ENCODE results near the gene MAP3K5. TPM values are rescaled to one million over a fixed set of nuclear protein-coding genes. Genes with fewer than 3 reads are reported as not detected.
"Not testable (repeated sequence)": the region's sequence is repeated elsewhere in the genome, so short reads cannot be mapped to it uniquely, and the experiment has no call there.

Gene MAP3K5
- total and polyA plus RNA-seq, 4 experiments from 2014 or later, result 7.3 to 31.7 (median 28.8) TPM

DNA sequence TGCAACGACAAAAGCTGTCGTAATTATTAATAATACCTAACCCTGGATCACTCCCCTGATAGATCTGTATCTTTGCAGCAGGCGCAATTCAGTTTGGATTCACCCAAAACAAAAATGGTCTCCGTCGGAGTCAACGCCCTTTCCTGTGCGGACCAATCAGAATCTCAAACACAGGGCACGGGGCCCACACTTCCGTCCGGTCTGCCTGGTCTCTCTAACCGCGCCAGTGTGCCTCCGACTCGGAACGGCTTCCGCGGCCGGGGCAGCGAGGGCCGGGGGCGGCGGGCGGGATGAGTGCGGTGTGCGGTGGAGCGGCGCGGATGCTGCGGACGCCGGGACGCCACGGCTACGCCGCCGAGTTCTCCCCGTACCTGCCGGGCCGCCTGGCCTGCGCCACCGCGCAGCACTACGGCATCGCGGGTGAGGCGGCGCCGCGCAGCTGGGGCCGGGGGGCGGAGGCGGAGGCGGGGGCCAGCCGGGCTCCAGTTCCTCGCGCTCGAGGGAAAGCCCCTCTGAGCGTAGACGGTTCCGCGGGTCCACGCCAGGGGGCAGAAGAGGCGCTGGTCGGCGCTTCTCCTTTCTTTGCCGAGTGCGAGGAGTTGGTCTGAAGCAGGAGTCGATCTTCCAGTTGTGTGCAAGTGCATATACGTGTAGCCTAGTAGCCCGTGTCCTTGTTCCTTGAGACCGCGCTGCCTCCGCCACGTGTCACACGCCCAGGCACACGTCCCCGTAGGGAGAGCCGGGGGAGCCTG lies 30.3 kb upstream of the MAP3K5 start, which contains the start of gene PEX7:
Gene PEX7 (plus strand): TSS at position 217 of the 752 bp plus-strand sequence. CDS start 74 bp downstream, at position 291.
- H3K27ac Mint-ChIP-seq, result peak within 1 kb of the TSS; percentile 94 to 99 (median 97)
- DNase-seq, result peak; percentile 90 to 94 (median 93)
- H3K9me3 Mint-ChIP-seq, result peaks cover 0 to 2% (median 0%) of the 10 kb centered on the region in 8 donors
- ChIA-PET POLR2A (ENCODE audit: partially characterized antibody) (interaction anchor here (0.7 to 3.2 kb wide), 12 partner anchors 20 to 1720 kb away, joined by 3 to 38 read pairs (median 4); partner anchors contain the start of genes BCLAF1 and MAP3K5), CTCF (ENCODE audit: partially characterized antibody) (interaction anchor here (1.0 to 4.1 kb wide), 3 partner anchors 29 to 178 kb away, joined by 3 to 34 read pairs (median 19); partner anchors contain the start of gene MAP3K5)
- peaks cover 24% of the 10 kb centered on the region in 2 donors for H3K36me3 Mint-ChIP-seq
- H3K27ac ChIP-seq (ENCODE audit: low read depth, low read length), result peak within 1 kb of the TSS; percentile 87
- peaks cover 13 to 46% (median 22%) of the 10 kb centered on the region in 4 donors for H3K4me1 Mint-ChIP-seq
- H3K27me3 Mint-ChIP-seq, result peaks cover 6 to 8% of the 10 kb centered on the region in 2 donors
- no peaks in the 10 kb centered on the region for H3K36me3 ChIP-seq (ENCODE audit: insufficient read depth, low read length)
- no peaks in the 10 kb centered on the region for H3K9me3 ChIP-seq (ENCODE audit: control insufficient read depth in 1 of 2, low read length in 2 of 2)
- peak within 1 kb of the TSS; percentile 58 to 82 for H3K4me3 ChIP-seq (ENCODE audit: low read length in 2 of 2)
- intact Hi-C loops (cut with micrococcal nuclease), result loop anchor here (1.0 kb wide), 3 partner anchors 29 to 533 kb away; partner anchors contain the start of gene BCLAF1
- peaks cover 12% of the 10 kb centered on the region for H3K4me1 ChIP-seq (ENCODE audit: insufficient read depth, low read length)
- H3K27me3 ChIP-seq (ENCODE audit: insufficient read depth, low read length), result no peaks in the 10 kb centered on the region
- peak within 1 kb of the TSS; percentile 93 to 99 (median 96) for H3K4me3 Mint-ChIP-seq

DNA sequence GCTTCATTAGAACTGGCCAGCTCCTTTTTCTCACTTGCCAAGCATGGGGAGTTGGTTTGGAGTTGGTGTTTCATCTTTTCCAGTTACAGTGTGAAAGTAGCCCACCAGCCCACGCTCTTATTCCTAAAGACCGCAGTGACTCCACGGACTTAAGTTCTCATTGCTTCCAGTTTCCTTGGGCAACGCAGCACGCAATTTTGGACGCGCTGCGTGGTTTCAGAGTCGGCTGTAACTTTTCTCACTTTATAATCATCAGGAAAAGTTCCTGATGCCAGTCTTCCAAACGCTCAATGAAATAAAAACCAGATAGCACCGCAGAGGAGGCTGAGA lies 29.7 kb upstream of the MAP3K5 start:
- Mint-ChIP-seq H3K27ac (peak overlapping the region; percentile 94 to 99 (median 97)), H3K4me1 (peaks cover 13 to 41% (median 22%) of the 10 kb centered on the region in 4 donors), H3K9me3 (peaks cover 0 to 2% (median 0%) of the 10 kb centered on the region in 8 donors), H3K4me3 (peak overlapping the region; percentile 93 to 99 (median 96)), H3K27me3 (peaks cover 9 to 10% of the 10 kb centered on the region in 2 donors), H3K36me3 (peaks cover 18 to 24% of the 10 kb centered on the region in 2 donors)
- CTCF ChIA-PET (ENCODE audit: partially characterized antibody), result interaction anchor here (1.0 to 4.1 kb wide), 3 partner anchors 28 to 178 kb away, joined by 3 to 34 read pairs (median 19); partner anchors contain the start of gene MAP3K5
- Histone ChIP-seq H3K4me3 (ENCODE audit: low read length in 2 of 2) (peak overlapping the region; percentile 51 to 82), H3K9me3 (ENCODE audit: control insufficient read depth in 1 of 2, low read length in 2 of 2) (no peaks in the 10 kb centered on the region), H3K36me3 (ENCODE audit: insufficient read depth, low read length) (no peaks in the 10 kb centered on the region), H3K4me1 (ENCODE audit: insufficient read depth, low read length) (peaks cover 12% of the 10 kb centered on the region), H3K27ac (ENCODE audit: low read depth, low read length) (peak overlapping the region; percentile 87), H3K27me3 (ENCODE audit: insufficient read depth, low read length) (no peaks in the 10 kb centered on the region)
- intact Hi-C loops (cut with micrococcal nuclease), result loop anchor here (1.0 kb wide), 3 partner anchors 29 to 533 kb away; partner anchors contain the start of gene BCLAF1
- DNase-seq, result no peak
- POLR2A ChIA-PET (ENCODE audit: partially characterized antibody), result interaction anchor here (0.7 to 3.2 kb wide), 10 partner anchors 20 to 1719 kb away, joined by 3 to 38 read pairs (median 5); partner anchors contain the start of genes BCLAF1 and MAP3K5

- H3K27ac Mint-ChIP-seq, result peak overlapping the region in 1 of 7 donors; percentile 11
- Histone ChIP-seq H3K27ac (ENCODE audit: low read depth, low read length) (no peak overlapping the region), H3K4me1 (ENCODE audit: insufficient read depth, low read length) (peaks cover 12% of the 10 kb centered on the region), H3K27me3 (ENCODE audit: insufficient read depth, low read length) (no peaks in the 10 kb centered on the region), H3K4me3 (ENCODE audit: low read length in 2 of 2) (no peak overlapping the region), H3K9me3 (ENCODE audit: control insufficient read depth in 1 of 2, low read length in 2 of 2) (no peaks in the 10 kb centered on the region), H3K36me3 (ENCODE audit: insufficient read depth, low read length) (no peaks in the 10 kb centered on the region)
- H3K4me1 Mint-ChIP-seq, result peaks cover 13 to 33% (median 19%) of the 10 kb centered on the region in 4 donors
- intact Hi-C loops (cut with micrococcal nuclease), result no loop called here
- ChIA-PET POLR2A (ENCODE audit: partially characterized antibody) (no interaction called here), CTCF (ENCODE audit: partially characterized antibody) (no interaction called here)
- H3K36me3 Mint-ChIP-seq, result peaks cover 7 to 13% of the 10 kb centered on the region in 2 donors
- H3K4me3 Mint-ChIP-seq, result peak overlapping the region in 3 of 8 donors; percentile 15 to 32 (median 21)
- H3K27me3 Mint-ChIP-seq, result peaks cover 9 to 10% of the 10 kb centered on the region in 2 donors
- DNase-seq, result no peak
- H3K9me3 Mint-ChIP-seq, result peaks cover 0 to 2% (median 0%) of the 10 kb centered on the region in 8 donors
These were observed 28.3 kb upstream of the MAP3K5 start for GRCh38 chr6:136820561-136820960.

DNA sequence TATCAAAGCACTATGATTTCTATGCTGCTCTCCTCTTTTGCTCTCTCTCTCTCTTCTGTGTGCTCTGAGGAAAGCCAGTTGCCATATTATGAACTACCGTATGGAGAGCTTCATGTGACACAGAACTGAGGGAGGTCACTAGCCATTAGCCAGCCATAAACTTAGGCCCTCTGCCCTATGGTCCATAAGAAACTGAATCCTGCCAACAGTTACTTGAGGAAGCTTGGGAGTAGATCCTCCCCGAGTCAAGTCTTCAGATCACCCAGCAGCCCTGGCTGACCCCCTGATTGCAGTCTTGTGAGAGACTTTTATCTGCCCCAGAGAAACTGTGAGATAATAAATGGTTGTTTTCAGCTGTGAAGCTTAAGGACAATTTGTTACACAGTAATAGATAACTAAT lies 24.4 kb upstream of the MAP3K5 start:
- peaks cover 0 to 6% (median 2%) of the 10 kb centered on the region in 4 donors for H3K4me1 Mint-ChIP-seq
- H3K36me3 Mint-ChIP-seq, result no peaks in the 10 kb centered on the region
- ChIA-PET POLR2A (ENCODE audit: partially characterized antibody) (no interaction called here), CTCF (ENCODE audit: partially characterized antibody) (interaction anchor here (1.8 kb wide), 1 partner anchor 24 kb away, joined by 7 read pairs; the partner anchor contains the start of gene MAP3K5)
- H3K27ac ChIP-seq (ENCODE audit: low read depth, low read length), result no peak overlapping the region
- no peak overlapping the region for H3K27ac Mint-ChIP-seq
- H3K9me3 ChIP-seq (ENCODE audit: control insufficient read depth in 1 of 2, low read length in 2 of 2), result no peaks in the 10 kb centered on the region
- no peaks in the 10 kb centered on the region for H3K36me3 ChIP-seq (ENCODE audit: insufficient read depth, low read length)
- intact Hi-C loops (cut with micrococcal nuclease), result no loop called here
- peaks cover 0 to 2% (median 0%) of the 10 kb centered on the region in 8 donors for H3K9me3 Mint-ChIP-seq
- H3K27me3 Mint-ChIP-seq, result peaks cover 9 to 10% of the 10 kb centered on the region in 2 donors
- no peaks in the 10 kb centered on the region for H3K27me3 ChIP-seq (ENCODE audit: insufficient read depth, low read length)
- no peak for DNase-seq
- no peak overlapping the region for H3K4me3 Mint-ChIP-seq
- H3K4me1 ChIP-seq (ENCODE audit: insufficient read depth, low read length), result peaks cover 3% of the 10 kb centered on the region
- no peak overlapping the region for H3K4me3 ChIP-seq (ENCODE audit: low read length in 2 of 2)

- H3K4me3 ChIP-seq (ENCODE audit: low read length in 2 of 2); POLR2A ChIA-PET (ENCODE audit: partially characterized antibody); DNase-seq; H3K4me1 Mint-ChIP-seq; H3K27ac ChIP-seq (ENCODE audit: low read depth, low read length); H3K27ac Mint-ChIP-seq; H3K9me3 ChIP-seq (ENCODE audit: control insufficient read depth in 1 of 2, low read length in 2 of 2); H3K27me3 Mint-ChIP-seq; H3K4me3 Mint-ChIP-seq; CTCF ChIA-PET (ENCODE audit: partially characterized antibody); H3K36me3 ChIP-seq (ENCODE audit: insufficient read depth, low read length); H3K4me1 ChIP-seq (ENCODE audit: insufficient read depth, low read length); intact Hi-C loops (cut with micrococcal nuclease); H3K27me3 ChIP-seq (ENCODE audit: insufficient read depth, low read length); H3K36me3 Mint-ChIP-seq; H3K9me3 Mint-ChIP-seq: not testable (repeated sequence)
These were observed 23.3 kb upstream of the MAP3K5 start for GRCh38 chr6:136815608-136816007.

- ChIA-PET CTCF (ENCODE audit: partially characterized antibody) (no interaction called here), POLR2A (ENCODE audit: partially characterized antibody) (no interaction called here)
- H3K27me3 ChIP-seq (ENCODE audit: insufficient read depth, low read length), result no peaks in the 10 kb centered on the region
- H3K4me3 Mint-ChIP-seq, result no peak overlapping the region
- H3K9me3 ChIP-seq (ENCODE audit: control insufficient read depth in 1 of 2, low read length in 2 of 2), result no peaks in the 10 kb centered on the region
- H3K27me3 Mint-ChIP-seq, result peaks cover 1 to 2% of the 10 kb centered on the region in 2 donors
- H3K27ac ChIP-seq (ENCODE audit: low read depth, low read length), result no peak overlapping the region
- H3K9me3 Mint-ChIP-seq, result no peaks in the 10 kb centered on the region
- H3K4me1 ChIP-seq (ENCODE audit: insufficient read depth, low read length), result no peaks in the 10 kb centered on the region
- no peaks in the 10 kb centered on the region for H3K36me3 Mint-ChIP-seq
- no peaks in the 10 kb centered on the region for H3K4me1 Mint-ChIP-seq
- no peak overlapping the region for H3K27ac Mint-ChIP-seq
- H3K36me3 ChIP-seq (ENCODE audit: insufficient read depth, low read length), result no peaks in the 10 kb centered on the region
- intact Hi-C loops (cut with micrococcal nuclease), result no loop called here
- no peak for DNase-seq
- no peak overlapping the region for H3K4me3 ChIP-seq (ENCODE audit: low read length in 2 of 2)
These were observed 19.9 kb upstream of the MAP3K5 start for GRCh38 chr6:136812174-136812573.

GRCh38 chr6:136811272-136811671 lies 19.0 kb upstream of the MAP3K5 start:
- POLR2A ChIA-PET (ENCODE audit: partially characterized antibody), result no interaction called here
- H3K27ac Mint-ChIP-seq, result no peak overlapping the region
- H3K9me3 Mint-ChIP-seq, result no peaks in the 10 kb centered on the region

More at GRCh38 chr6:136811272-136811671, 19.0 kb upstream of the MAP3K5 start:
- H3K27ac ChIP-seq (ENCODE audit: low read depth, low read length), result no peak overlapping the region
- no peaks in the 10 kb centered on the region for H3K27me3 ChIP-seq (ENCODE audit: insufficient read depth, low read length)
- Mint-ChIP-seq H3K36me3 (no peaks in the 10 kb centered on the region), H3K4me1 (no peaks in the 10 kb centered on the region), H3K27me3 (no peaks in the 10 kb centered on the region), H3K4me3 (no peak overlapping the region)
- H3K4me1 ChIP-seq (ENCODE audit: insufficient read depth, low read length), result no peaks in the 10 kb centered on the region
- no peak for DNase-seq
- intact Hi-C loops (cut with micrococcal nuclease), result no loop called here
- no peaks in the 10 kb centered on the region for H3K9me3 ChIP-seq (ENCODE audit: control insufficient read depth in 1 of 2, low read length in 2 of 2)
- H3K4me3 ChIP-seq (ENCODE audit: low read length in 2 of 2), result no peak overlapping the region
- CTCF ChIA-PET (ENCODE audit: partially characterized antibody), result interaction anchor here (1.3 kb wide), 1 partner anchor 19 kb away, joined by 4 read pairs; the partner anchor contains the start of gene MAP3K5
- H3K36me3 ChIP-seq (ENCODE audit: insufficient read depth, low read length), result no peaks in the 10 kb centered on the region
